ENCODE results near the gene OR2D3.
"Not testable (repeated sequence)": the region's sequence is repeated elsewhere in the genome, so short reads cannot be mapped to it uniquely, and the experiment has no call there.

The OR2D3 gene, protein sequence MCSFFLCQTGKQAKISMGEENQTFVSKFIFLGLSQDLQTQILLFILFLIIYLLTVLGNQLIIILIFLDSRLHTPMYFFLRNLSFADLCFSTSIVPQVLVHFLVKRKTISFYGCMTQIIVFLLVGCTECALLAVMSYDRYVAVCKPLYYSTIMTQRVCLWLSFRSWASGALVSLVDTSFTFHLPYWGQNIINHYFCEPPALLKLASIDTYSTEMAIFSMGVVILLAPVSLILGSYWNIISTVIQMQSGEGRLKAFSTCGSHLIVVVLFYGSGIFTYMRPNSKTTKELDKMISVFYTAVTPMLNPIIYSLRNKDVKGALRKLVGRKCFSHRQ

DNA sequence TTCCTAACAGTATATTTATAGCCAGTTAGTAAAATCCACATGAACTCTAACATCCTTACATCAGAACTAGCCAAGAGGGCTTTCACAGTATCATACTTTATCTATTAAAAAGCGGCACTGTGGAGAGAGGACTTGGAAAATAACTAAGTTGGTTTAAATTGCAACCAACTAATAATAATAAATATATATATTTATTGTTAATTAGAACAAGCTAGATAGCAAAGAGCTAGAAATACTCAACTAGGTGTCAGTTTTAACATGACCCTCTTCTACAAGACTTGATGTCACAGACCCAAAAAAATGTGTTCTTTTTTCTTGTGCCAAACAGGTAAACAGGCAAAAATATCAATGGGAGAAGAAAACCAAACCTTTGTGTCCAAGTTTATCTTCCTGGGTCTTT lies at the start of gene OR2D3:
Gene OR2D3, plus strand, starts transcription at position 301 of the 400 bp plus-strand sequence. Its CDS starts 0 bp downstream, at position 301.
- DNase-seq, result no peak

DNA sequence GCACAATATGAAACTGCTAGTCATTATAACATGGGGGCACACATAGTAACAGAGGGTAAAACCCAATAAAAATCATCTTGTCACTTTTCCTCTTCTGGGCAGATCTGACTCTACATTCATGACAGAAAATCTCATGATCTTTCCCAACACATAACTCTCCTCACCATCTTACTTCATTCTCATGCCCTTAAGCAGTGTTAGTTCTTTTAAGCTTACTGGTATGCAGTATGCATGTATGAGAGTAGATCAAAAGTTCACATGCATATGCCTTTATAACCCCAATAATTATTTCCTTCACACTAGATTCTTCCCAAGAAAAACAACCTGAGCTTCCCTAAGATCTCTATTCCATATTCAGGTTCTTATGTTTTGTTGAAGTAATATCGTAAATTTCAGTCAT lies 49.5 kb upstream of the OR2D3 start:
- no peak for DNase-seq

DNA sequence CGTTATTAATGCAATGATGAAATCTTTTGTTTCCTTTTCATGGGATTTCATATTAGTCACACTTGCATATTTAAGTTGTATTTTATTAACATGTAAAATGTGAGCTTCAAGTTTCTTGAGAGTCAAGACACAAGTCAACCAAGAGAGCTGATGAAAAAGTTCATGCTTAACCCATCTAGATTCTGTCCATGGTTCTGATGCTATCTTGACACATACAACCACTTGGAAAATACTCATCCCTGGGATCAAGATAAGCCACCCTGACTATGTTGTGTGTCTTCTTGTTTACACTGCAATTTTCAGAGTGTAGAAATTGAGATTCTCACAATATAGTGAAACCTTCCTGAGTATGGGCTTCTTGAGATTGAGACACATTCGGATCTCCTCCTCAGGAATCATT lies 45.0 kb upstream of the OR2D3 start:
- DNase-seq, result no peak

DNA sequence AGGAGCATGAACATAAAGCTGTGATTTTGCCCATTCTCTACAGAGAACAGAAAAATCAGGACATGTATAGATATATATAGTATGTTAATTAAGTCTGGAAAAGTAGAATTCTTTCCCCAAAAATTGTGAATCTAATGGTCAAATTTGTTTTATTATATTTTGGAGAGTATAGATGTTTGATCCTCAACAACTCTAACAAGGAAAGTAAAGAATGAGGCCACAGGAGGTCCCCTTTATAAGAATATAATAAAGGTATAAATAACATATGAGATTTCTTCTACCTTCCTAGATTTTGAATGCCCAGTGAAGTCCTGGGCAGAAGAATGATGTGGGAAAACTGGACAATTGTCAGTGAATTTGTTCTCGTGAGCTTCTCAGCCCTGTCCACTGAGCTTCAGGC lies 44.5 kb upstream of the OR2D3 start, which contains the start of gene OR10A4:
Gene OR10A4, plus strand, starts transcription at position 301 of the 400 bp plus-strand sequence. Its CDS starts 23 bp downstream, at position 324.
- no peak for DNase-seq

DNA sequence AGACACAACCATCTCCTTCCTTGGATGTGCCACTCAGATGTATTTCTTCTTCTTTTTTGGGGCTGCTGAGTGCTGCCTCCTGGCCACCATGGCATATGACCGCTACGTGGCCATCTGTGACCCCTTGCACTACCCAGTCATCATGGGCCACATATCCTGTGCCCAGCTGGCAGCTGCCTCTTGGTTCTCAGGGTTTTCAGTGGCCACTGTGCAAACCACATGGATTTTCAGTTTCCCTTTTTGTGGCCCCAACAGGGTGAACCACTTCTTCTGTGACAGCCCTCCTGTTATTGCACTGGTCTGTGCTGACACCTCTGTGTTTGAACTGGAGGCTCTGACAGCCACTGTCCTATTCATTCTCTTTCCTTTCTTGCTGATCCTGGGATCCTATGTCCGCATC lies 43.9 kb upstream of the OR2D3 start:
- DNase-seq, result no peak

DNA sequence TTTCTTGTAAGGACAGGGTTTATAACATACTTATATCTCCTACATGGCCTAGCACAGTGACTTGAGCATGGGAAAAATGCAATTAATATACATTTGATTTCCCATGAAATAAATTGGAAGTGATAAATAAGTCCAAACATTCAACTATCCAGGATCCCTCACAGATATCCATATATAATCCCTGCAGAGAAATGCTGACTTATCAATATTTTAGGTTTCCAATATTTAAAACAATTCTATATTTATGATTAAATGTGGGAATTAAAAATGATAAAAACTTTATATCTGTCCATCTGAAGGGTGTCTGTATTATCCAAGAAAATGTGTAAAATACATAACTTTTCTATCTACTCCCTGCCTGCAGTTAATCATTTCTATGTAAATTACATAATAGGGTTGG lies 38.1 kb upstream of the OR2D3 start:
- DNase-seq, result no peak

DNA sequence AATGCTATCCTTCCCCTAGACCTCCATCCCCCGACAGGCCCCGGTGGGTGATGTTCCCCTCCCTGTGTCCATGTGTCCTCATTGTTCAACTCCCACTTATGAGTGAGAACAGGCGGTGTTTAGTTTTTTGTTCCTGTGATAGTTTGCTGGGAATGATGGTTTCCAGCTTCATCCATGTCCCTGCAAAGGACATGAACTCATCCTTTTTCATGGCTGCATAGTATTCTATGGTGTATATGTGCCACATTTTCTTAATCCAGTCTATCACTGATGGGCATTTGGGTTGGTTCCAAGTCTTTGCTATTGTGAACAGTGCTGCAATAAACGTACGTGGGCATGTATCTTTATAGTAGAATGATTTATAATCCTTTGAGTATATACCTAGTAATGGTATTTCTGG lies 33.1 kb upstream of the OR2D3 start:
- DNase-seq, result not testable (repeated sequence)

DNA sequence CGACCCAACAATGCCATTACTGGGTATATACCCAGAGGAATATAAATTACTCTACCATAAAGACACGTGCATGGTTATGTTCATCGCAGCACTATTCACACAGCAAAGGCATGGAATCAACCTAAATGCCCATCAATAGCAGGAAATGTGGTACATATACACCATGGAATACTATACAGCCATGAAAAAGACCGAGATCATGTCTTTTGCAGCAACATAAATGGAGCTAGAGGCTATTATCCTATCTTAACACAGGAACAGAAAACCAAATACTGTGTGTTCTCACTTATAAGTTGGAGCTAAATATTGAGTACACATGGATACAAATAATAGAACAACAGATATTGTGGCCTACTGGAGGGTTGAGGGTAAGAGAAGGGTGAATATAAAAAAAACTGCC lies 32.0 kb upstream of the OR2D3 start:
- DNase-seq, result no peak

DNA sequence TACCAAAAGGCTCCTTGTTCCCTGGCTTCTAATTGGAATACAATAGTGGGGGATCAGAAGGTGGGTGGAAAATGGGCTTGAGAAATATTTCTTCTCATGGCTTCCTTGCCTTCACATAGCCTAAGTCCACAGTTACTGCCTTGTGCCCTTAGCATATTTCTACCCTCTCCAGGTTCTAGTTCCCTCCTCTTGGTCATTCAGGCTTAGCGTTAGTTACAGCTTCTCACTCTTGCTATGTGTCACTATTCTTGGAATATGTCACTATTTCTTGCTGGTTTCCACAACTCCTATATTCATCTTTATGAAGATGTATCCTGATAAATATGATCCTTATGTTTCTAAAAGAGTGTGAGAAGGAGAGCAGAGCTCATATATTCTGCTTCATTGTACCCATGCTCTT lies 31.0 kb upstream of the OR2D3 start:
- DNase-seq, result no peak

DNA sequence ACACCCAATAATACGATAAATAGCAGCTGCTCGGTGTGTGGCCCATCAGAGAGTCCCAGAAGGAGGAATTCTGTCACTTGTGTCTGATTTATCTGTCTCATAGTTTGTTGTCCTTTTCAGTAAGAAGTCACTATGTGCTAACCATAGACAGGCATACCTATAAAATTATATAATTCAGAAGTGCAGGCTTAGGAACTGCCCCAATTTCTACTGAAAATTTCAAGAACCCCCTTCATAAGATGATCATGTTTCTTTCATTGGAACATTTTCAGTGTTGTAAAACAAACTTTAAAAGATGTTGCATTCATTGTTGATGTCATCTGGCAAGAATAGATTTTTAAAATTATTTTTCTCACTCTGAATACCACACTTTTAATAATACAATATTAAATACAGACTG lies 28.4 kb upstream of the OR2D3 start, which contains the start of gene OR2D2:
Gene OR2D2, minus strand, starts transcription at position 101 of the 400 bp plus-strand sequence. Its CDS starts 0 bp downstream, at position 101.
- no peak for DNase-seq

DNA sequence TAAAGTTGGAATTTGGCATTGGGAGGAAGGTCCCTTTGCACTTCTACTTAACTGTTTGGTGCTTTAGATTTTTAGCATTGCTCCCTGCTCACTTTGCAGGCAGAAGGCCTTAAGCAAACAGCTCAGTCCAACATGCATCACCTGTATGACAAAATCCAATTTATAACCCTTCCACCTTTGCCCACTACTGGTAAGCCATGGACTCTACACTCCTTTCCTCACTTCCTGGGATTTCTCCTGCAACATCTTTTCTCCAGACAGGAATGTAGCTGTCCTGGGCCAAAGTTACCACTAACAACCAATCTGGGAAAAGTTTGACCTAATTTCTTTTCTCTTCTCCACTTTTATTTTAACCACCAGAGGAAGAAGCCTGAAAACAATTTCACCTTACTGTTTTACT lies 26.7 kb upstream of the OR2D3 start:
- DNase-seq, result no peak

DNA sequence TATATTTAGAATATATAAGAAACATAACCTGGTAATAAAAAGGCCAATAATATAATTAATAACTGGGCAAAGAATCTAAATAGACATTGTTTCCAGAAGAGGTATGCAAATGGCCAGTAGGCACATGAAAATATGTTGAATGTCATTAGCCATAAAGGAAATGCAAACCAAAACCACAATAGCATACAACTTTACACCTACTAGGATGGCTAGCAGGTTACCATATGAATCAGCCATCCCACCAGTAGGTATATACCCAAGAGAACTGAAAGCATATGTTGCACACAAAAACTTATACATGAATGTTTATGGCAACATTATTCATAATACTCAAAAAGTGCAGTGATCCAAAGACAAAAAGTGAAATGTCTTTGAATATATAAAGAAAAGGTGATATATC lies 25.8 kb upstream of the OR2D3 start:
- no peak for DNase-seq

DNA sequence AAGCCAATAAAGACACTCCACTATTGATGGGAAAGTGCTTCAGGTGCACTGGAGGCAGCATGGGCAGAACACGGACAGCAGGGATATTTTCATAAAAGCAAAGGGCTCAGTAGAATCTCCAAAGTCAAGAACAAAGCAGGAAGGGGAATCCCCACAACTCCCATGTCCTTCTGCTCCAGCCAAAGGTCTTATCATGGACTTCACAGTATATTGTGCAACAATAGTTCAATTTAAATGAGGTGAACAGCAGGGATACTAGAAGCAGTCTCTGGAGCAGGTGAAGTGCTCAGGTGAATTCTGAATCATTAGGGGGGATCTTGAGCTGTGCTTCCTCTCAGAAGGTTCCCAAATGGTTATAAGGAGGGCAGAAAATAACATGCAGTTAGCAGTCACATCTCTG lies 21.9 kb upstream of the OR2D3 start:
- DNase-seq, result no peak

DNA sequence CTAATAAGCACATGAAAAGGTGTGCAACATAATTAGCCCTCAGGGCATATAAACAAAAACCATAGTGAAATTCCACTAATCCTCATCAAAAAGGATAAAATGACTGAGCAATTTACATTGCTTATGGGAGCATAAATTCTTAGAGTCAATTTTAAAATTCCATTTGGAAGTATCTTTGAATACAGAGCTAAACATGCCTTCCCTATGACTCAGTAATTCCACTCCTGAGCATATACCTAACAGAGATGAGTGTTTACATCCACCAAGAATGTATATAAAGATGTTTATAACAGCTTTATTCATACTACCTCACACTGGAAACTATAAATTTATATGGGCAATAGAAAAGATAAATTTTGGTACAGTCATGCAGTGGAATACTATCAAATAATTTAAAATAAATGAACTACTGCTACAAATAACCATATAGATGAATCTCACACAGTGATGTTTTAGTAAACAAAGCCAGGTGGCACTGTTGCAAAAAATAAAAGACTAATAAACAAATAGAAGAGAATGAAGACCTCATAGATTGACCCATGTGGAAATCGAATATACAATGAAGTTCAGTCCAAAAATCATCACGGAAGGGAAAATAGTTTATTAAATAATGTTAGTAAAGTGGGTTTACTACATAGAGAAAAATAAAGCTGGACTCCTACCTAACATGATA lies 20.3 kb upstream of the OR2D3 start:
- DNase-seq, result no peak

DNA sequence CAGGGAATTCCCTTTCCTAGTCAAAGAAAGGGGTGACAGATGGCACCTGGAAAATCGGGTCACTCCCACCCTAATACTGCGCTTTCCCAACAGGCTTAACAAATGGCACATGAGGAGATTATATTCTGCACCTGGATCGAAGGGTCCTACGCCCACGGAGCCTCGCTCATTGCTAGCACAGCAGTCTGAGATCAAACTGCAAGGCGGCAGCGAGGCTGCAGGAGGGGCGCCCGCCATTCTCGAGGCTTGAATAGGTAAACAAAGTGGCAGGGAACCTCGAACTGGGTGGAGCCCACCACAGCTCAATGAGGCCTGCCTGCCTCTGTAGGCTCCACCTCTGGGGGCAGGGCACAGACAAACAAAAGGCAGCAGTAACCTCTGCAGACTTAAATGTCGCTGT lies 16.0 kb upstream of the OR2D3 start:
- DNase-seq, result not testable (repeated sequence)

DNA sequence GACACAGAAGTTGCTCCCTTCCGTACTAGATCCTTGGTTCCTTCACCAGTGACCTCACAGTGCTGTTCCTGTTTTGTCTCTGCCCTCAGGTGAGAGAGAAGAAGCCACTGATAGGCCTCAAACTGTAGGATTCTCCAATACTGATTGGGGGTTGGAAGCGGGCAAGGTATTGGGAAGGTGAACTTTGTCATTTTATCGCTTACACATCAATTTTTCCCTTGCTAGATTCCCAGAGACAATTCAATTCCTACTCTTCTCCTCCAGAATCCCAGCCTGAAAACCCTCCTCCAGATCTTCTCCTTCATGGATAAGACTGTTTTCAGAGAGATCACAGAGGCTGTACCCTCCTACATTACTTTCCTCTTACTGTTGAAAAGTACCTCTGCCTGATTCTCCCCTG lies 9.4 kb upstream of the OR2D3 start:
- no peak for DNase-seq

DNA sequence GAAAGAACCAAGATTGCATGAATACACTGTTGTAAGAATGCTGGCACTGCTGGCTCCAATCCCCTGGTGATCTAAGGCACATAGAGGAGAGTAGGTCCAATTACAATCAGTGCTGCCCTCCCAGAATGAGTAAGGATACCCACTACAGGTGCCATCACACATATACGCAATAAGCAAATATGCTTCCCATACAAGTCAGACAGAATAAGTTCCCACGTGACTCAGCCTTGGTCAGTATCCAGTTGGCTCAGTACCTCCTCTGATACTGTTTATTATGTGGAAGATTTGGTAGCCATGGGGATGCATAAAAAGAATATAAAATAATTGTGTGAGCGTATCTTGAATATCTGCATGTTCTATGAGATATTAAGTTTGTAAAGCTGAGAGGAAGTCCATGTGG lies 8.9 kb upstream of the OR2D3 start:
- no peak for DNase-seq

DNA sequence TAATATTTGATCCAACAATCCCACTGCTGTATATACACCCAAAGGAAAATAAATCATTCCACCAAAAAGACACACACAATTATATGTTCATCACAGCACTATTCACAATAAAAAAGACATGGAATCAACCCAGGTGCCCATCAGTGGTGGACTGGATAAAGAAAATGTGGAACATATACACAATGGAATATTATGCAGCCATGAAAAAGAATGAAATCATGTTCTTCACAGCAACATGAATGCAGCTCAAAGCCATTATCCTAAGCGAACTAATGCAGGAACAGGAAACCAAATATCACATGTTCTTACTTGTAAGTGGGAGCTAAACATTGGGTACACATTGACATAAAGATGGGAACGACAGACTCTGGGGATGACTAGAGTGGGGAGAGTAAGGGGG lies 1.1 kb upstream of the OR2D3 start:
- no peak for DNase-seq

DNA sequence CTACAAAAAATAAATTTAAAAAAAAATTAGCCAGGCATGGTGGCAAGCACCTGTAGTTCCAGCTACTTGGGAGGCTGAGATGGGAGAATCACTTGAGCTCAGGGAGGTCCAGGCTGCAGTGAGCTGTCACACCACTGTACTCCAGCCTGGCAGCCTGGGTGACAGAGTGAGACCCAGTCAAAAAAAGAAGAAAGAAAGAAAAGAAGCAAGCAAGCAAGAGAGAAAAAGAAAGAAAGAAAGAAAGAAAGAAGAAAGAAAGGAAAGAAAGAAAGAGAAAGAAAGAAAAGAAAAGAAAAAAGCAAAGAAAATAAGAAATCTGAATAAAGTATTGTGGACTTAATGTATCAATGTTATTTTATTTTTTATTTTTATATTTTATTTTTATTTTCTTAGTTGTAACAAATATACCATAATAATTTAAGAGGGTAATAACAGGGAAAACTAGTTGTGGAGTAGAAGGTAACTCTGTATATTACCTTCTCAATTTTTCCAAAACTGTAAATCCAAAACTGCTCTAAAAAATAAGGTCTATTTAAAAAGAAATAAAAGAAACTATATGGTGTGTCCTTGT lies 4.3 kb downstream of the OR2D3 start:
- no peak for DNase-seq

DNA sequence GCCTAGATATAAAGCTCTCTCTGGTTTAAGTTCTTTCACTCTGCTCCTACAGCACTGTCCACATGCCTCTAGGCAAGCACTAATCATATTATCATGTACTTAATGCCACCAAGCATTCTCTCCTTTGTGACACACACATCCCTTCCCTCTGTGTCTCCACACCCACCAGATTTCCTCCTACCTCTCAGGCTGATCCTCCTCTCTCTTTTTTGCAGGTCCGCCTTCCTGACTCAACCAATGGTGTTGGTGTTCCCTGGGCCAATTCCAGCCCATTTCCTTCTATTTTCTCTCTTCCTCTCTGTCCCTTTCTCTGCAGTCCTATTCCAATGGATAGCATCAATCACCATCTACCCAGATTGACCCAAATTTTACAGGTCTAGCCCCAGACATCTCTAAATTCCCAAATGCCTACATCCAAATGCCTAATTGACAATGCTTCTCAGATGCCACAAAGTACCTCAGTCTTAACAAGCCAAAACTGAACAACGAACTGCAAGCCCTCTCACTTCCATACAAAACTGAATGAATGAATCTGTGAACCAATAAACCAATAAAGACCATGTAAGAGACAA lies 4.9 kb downstream of the OR2D3 start:
- DNase-seq, result no peak

DNA sequence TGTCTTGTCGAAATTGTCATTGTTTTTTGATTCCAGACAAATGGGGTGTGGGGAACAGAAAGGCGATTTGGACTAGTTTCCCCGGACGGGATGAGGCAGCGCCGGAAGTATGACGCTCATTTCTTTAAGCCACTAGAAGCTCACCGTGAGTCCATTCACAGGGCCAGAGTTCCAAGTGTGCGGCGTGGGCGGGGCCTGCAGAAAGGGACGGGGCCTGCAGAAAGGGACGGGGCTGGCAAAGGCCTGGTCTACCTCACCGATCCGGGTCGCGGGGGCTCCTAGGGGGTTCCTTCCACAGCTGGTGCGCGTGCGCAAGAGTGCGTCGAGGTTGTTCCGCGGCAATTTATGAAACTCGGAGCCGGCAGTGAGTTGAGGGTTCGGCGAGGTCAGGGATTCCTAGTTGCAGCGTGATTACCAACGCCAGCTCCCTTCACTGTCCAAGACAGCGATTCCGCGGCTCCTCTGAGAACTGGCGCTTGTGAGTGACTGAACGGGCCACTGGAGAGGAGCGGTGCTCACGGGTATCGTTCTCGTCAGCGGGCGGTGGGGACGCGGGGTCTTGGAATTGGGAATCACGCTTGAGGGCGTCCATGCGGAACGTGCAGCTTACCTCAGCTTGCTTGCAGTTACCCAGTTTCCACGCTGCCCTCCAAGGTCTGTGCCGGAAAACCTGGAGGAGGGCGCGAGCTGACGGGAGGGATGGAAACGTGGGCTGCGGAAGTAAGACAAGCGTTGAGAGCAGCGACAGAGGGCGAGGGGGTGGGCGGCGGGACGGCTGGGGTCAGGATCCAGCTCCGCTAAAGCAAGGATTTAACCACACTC lies 5.6 kb downstream of the OR2D3 start, which contains the start of gene ZNF215:
Gene ZNF215, plus strand, starts transcription at position 219 of the 822 bp plus-strand sequence. CDS start 5,847 bp downstream, outside the sequence.
- DNase-seq, result no peak

DNA sequence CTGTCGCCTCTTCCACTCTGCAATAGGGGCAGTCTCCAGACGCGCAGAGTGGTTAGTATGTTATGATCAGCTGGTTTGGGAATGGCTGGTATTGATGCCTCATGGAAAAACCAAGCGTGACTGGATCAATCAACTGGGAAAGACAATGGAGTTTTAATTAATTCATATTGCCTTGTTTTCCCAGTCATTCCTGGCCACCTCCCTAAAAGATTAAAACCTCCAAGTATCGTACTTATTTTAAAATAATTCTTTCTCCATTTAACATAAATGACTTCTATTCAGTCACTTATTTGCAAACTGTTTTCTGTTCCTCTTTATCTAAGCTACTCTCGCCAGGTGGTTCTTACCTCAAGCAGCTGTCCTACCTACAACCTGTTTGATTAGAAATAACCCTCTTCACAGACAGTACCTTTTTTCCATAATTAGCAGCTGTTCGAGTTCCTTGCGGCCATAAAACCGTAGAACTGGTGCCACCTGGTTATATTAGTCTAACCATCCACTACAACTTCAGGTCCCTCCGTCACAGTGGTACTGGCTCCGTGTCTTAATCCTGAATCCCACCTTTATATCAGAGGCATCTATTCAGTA lies 6.3 kb downstream of the OR2D3 start:
- no peak for DNase-seq

Measured in activated CD4-positive, alpha-beta T cell treated with anti-CD3 and anti-CD28 coated beads for 1 hour (primary cell).